Measurements from ENCODE around the gene ZNF883. TPM values are rescaled to one million over a fixed set of nuclear protein-coding genes. Genes with fewer than 3 reads are reported as not detected.

The ZNF883 gene
- total and polyA plus RNA-seq, 2 experiments from 2014 or later, result 3.9 to 13.5 TPM

- H3K9me3 ChIP-seq (ENCODE audit: low read depth), result peaks cover 8% of the 10 kb centered on the region
- H3K27ac ChIP-seq, result no peak overlapping the region
- no peaks in the 10 kb centered on the region for H3K4me1 ChIP-seq (ENCODE audit: low read depth)
- no peak overlapping the region for H3K4me3 ChIP-seq
- H3K36me3 ChIP-seq, result peaks cover 10% of the 10 kb centered on the region
- no peaks in the 10 kb centered on the region for H3K27me3 ChIP-seq
- no peak for DNase-seq (ENCODE audit: low read depth in 1 of 2, low spot score in 1 of 2)
- TF ChIP-seq, protein P1, sequence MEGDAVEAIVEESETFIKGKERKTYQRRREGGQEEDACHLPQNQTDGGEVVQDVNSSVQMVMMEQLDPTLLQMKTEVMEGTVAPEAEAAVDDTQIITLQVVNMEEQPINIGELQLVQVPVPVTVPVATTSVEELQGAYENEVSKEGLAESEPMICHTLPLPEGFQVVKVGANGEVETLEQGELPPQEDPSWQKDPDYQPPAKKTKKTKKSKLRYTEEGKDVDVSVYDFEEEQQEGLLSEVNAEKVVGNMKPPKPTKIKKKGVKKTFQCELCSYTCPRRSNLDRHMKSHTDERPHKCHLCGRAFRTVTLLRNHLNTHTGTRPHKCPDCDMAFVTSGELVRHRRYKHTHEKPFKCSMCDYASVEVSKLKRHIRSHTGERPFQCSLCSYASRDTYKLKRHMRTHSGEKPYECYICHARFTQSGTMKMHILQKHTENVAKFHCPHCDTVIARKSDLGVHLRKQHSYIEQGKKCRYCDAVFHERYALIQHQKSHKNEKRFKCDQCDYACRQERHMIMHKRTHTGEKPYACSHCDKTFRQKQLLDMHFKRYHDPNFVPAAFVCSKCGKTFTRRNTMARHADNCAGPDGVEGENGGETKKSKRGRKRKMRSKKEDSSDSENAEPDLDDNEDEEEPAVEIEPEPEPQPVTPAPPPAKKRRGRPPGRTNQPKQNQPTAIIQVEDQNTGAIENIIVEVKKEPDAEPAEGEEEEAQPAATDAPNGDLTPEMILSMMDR (IDR thresholded peaks at IDR 0.05; ENCODE audit: low read depth, low read length), result no peak
Observed at GRCh38 chr9:112997236-112997941, 14.6 kb downstream of the ZNF883 start.

DNA sequence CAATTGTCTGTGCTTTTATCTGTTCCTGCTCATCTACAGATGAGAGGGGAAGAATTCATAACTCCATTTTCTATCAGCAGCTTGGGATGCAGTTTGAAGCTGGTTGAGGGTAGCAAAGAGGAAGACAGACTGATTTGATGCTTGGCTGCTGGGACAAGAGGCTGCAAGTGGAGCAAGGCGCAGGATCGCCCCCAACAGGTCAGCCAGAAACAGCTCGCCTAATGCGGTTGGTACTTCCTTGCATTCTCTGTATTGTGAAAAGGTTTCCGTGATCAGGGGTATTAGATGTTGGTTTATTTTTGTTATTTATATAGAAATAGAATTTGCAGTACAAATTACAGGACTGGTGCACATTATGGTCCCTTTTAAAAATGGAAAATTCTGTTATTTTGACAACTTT, 40.6 kb downstream of the ZNF883 start:
- Histone ChIP-seq H3K27ac (no peak overlapping the region), H3K36me3 (no peaks in the 10 kb centered on the region), H3K9me3 (ENCODE audit: low read depth) (no peaks in the 10 kb centered on the region), H3K4me1 (ENCODE audit: low read depth) (peaks cover 8% of the 10 kb centered on the region), H3K27me3 (peaks cover 8% of the 10 kb centered on the region), H3K4me3 (no peak overlapping the region)
- peak; percentile 22 to 33 for DNase-seq (ENCODE audit: low read depth in 1 of 2, low spot score in 1 of 2)
- TF ChIP-seq, protein P1 (IDR thresholded peaks at IDR 0.05; ENCODE audit: low read depth, low read length), result peak; percentile 26

DNA sequence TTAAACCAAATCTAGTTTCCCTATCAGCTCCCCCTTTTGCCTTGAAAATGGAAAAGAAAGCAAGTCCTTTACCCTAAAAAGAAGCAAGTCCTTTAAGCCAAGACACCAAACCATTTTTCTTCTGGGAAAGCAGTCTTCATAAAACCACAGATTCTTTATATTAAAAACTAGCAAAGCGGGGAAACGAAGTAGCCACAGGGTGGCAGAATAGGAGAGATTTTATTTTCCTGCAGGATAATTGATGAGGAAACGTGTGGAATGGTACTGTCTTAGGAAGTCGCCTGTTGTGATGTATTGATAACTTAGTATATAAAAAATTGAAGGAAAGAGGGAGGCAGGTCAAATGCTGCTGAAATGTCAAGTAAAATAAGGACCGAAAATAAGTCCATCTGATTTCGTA, 41.1 kb downstream of the ZNF883 start:
- H3K27me3 ChIP-seq, result peaks cover 8% of the 10 kb centered on the region
- no peak overlapping the region for H3K4me3 ChIP-seq
- TF ChIP-seq, protein P1 (IDR thresholded peaks at IDR 0.05; ENCODE audit: low read depth, low read length), result peak; percentile 10
- H3K9me3 ChIP-seq (ENCODE audit: low read depth), result no peaks in the 10 kb centered on the region
- DNase-seq (ENCODE audit: low read depth in 1 of 2, low spot score in 1 of 2), result peak in 1 of 2 donors; percentile 13
- no peak overlapping the region for H3K27ac ChIP-seq
- H3K4me1 ChIP-seq (ENCODE audit: low read depth), result peaks cover 8% of the 10 kb centered on the region
- no peaks in the 10 kb centered on the region for H3K36me3 ChIP-seq

GRCh38 chr9:112969730-112970129, 42.3 kb downstream of the ZNF883 start:
- DNase-seq (ENCODE audit: low read depth in 1 of 2, low spot score in 1 of 2), result peak in 1 of 2 donors; percentile 15
- Histone ChIP-seq H3K4me1 (ENCODE audit: low read depth) (peaks cover 8% of the 10 kb centered on the region), H3K27ac (peak overlapping the region; percentile 32), H3K4me3 (no peak overlapping the region), H3K36me3 (no peaks in the 10 kb centered on the region), H3K27me3 (peaks cover 8% of the 10 kb centered on the region), H3K9me3 (ENCODE audit: low read depth) (no peaks in the 10 kb centered on the region)
- TF ChIP-seq, protein P1 (IDR thresholded peaks at IDR 0.05; ENCODE audit: low read depth, low read length), result no peak

DNA sequence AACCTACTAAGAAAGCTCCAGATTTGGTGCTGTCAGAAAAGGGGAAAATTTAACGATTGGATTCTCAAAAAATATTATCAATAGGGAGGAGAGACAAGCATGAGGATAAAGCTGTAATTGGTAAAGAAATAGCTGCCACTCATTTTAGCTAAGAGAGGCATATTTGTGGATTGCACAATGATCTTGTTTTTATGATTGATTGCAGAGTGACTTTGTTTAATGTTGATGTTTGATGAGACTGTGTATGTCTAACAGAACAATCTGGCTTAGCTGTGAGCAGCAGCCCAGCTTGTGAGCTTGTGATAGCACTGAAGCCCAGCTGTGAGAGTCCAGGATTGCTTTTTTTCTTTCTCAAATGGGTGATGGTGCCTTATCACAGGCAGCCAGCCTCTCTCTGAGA, 56.4 kb downstream of the ZNF883 start:
- Histone ChIP-seq H3K9me3 (ENCODE audit: low read depth) (no peaks in the 10 kb centered on the region), H3K27ac (no peak overlapping the region), H3K27me3 (peaks cover 27% of the 10 kb centered on the region), H3K4me1 (ENCODE audit: low read depth) (no peaks in the 10 kb centered on the region), H3K4me3 (no peak overlapping the region), H3K36me3 (no peaks in the 10 kb centered on the region)
- no peak for DNase-seq (ENCODE audit: low read depth in 1 of 2, low spot score in 1 of 2)
- TF ChIP-seq, protein P1 (IDR thresholded peaks at IDR 0.05; ENCODE audit: low read depth, low read length), result no peak

Data from cardiac muscle cell (in vitro differentiated cells and primary cell).